Tibial artery (tissue), 4 donors: Measurements from ENCODE around the gene TMEM273.

Experiments used
- DNase-seq, 2 donors: peaks; one replicate each; pipeline ENCODE4 v3.0.0-alpha.2; 2019
- H3K27ac ChIP-seq, 2 donors: fragments of 200-600 bp; sonication (generic) in 1 of 2; 1 replicate in 1 of 2; 2 replicates in 1 of 2; pipeline ENCODE4 v1.5.1; 2018 to 2019; ENCODE audit warnings: mild to moderate bottlenecking in 1 of 2
- H3K27me3 ChIP-seq, 2 donors: fragments of 200-600 bp; sonication (generic) in 1 of 2; one replicate each; pipeline versions ENCODE4 v1.5.1 to v1.6.0; 2016 to 2019
- H3K36me3 ChIP-seq, 3 donors: fragments of 200-600 bp; sonication (generic) in 2 of 3; one replicate each; pipeline ENCODE4 v1.5.1; 2016 to 2019; ENCODE audit warnings: mild to moderate bottlenecking in 2 of 3
- H3K4me1 ChIP-seq, 4 donors: fragments of 200-600 bp; sonication (generic) in 2 of 4; 1 replicate in 3 of 4; 2 replicates in 1 of 4; pipeline ENCODE4 v1.5.1; 2016 to 2019
- H3K4me3 ChIP-seq, 2 donors: fragments of 200-600 bp; sonication (generic) in 1 of 2; 1 replicate in 1 of 2; 2 replicates in 1 of 2; pipeline ENCODE4 v1.5.1; 2018 to 2019; ENCODE audit warnings: mild to moderate bottlenecking in 2 of 2
- H3K9me3 ChIP-seq, 3 donors: fragments of 200-600 bp; sonication (generic) in 1 of 3; one replicate each; pipeline ENCODE4 v1.5.1; 2016 to 2019
- CTCF ChIP-seq, 2 experiments: fragments of 200-600 bp in 1 of 2; fragments of 450-650 bp in 1 of 2; IDR thresholded peaks; one replicate each; pipeline ENCODE4 v1.5.1; 2017 to 2019; ENCODE audit warnings: antibody characterized with exemption in 2 of 2, mild to moderate bottlenecking in 1 of 2, moderate library complexity in 1 of 2
- intact Hi-C: fragments of 100-400 bp; cut with DNase I; formaldehyde crosslinking; loops from one replicate; pipeline ENCODE4 v1.15.0; 2023; ENCODE audit warnings: low total_unique reads

TMEM273 gene

GRCh38 chr10:49116509-49117375 is 71.4 kb downstream of the TMEM273 start:
- no peaks in the 10 kb centered on the region for H3K27me3 ChIP-seq
- H3K27ac ChIP-seq = peak overlapping the region in 1 of 2 donors; percentile 66
- H3K4me3 ChIP-seq = no peak overlapping the region
- DNase-seq = no peak
- H3K4me1 ChIP-seq = peaks cover 0 to 35% (median 15%) of the 10 kb centered on the region in 4 donors
- TF ChIP-seq CTCF (IDR thresholded peaks at IDR 0.05) = no peak
- H3K9me3 ChIP-seq = no peaks in the 10 kb centered on the region
- no peaks in the 10 kb centered on the region for H3K36me3 ChIP-seq
- intact Hi-C loops = loop anchor here (5.0 kb wide), 1 partner anchor 39 kb away; no protein-coding TSS in a partner anchor

GRCh38 chr10:49115796-49116508 is 72.2 kb downstream of the TMEM273 start:
- no peak for TF ChIP-seq CTCF (IDR thresholded peaks at IDR 0.05)
- Histone ChIP-seq H3K4me3 (peak overlapping the region; percentile 68 to 83), H3K9me3 (no peaks in the 10 kb centered on the region), H3K27me3 (no peaks in the 10 kb centered on the region), H3K27ac (peak overlapping the region; percentile 66 to 90), H3K36me3 (no peaks in the 10 kb centered on the region), H3K4me1 (peaks cover 0 to 43% (median 23%) of the 10 kb centered on the region in 4 donors)
- no peak for DNase-seq
- intact Hi-C loops = loop anchor here (5.0 kb wide), 1 partner anchor 39 kb away; no protein-coding TSS in a partner anchor

- peak within 1 kb of the TSS; percentile 88 to 90 for H3K27ac ChIP-seq
- DNase-seq = peak in 1 of 2 donors; percentile 74
- intact Hi-C loops = loop anchor here (5.0 kb wide), 1 partner anchor 38 kb away; no protein-coding TSS in a partner anchor
- H3K9me3 ChIP-seq = no peaks in the 10 kb centered on the region
- no peaks in the 10 kb centered on the region for H3K27me3 ChIP-seq
- TF ChIP-seq CTCF (IDR thresholded peaks at IDR 0.05) = no peak
- peak within 1 kb of the TSS; percentile 68 to 83 for H3K4me3 ChIP-seq
- H3K36me3 ChIP-seq = no peaks in the 10 kb centered on the region
- peaks cover 0 to 51% (median 30%) of the 10 kb centered on the region in 4 donors for H3K4me1 ChIP-seq
Measured at GRCh38 chr10:49115015-49115795, 73.0 kb downstream of the TMEM273 start, which contains the start of gene VSTM4. Gene VSTM4, minus strand, starts transcription at chr10:49115522. Its CDS starts 37 bp downstream, at chr10:49115485.

- Histone ChIP-seq H3K9me3 (no peaks in the 10 kb centered on the region), H3K36me3 (no peaks in the 10 kb centered on the region), H3K27ac (peak overlapping the region; percentile 88 to 90), H3K4me3 (peak overlapping the region; percentile 68 to 83), H3K27me3 (no peaks in the 10 kb centered on the region), H3K4me1 (peaks cover 0 to 56% (median 35%) of the 10 kb centered on the region in 4 donors)
- intact Hi-C loops = loop anchor here (5.0 kb wide), 1 partner anchor 37 kb away; no protein-coding TSS in a partner anchor
- no peak for TF ChIP-seq CTCF (IDR thresholded peaks at IDR 0.05)
- no peak for DNase-seq
Measured at GRCh38 chr10:49114718-49115014, 73.5 kb downstream of the TMEM273 start.

GRCh38 chr10:49113741-49114141 is 74.5 kb downstream of the TMEM273 start:
- H3K4me1 ChIP-seq = peaks cover 0 to 65% (median 44%) of the 10 kb centered on the region in 4 donors

More at GRCh38 chr10:49113741-49114141, 74.5 kb downstream of the TMEM273 start:
- no peak for DNase-seq
- no peak for TF ChIP-seq CTCF (IDR thresholded peaks at IDR 0.05)
- Histone ChIP-seq H3K36me3 (no peaks in the 10 kb centered on the region), H3K27ac (peak overlapping the region; percentile 88 to 90), H3K27me3 (no peaks in the 10 kb centered on the region), H3K4me3 (peak overlapping the region; percentile 68 to 83), H3K9me3 (no peaks in the 10 kb centered on the region)
- intact Hi-C loops = no loop called here
